ENCODE measurements around the gene CLEC10A. TPM values are rescaled to one million over a fixed set of nuclear protein-coding genes. Genes with fewer than 3 reads are reported as not detected.

Gene CLEC10A
- total RNA-seq, 1 experiment from 2014 or later, result not detected

Other genes with a start within 250 kb of the CLEC10A start
- gene TEKT1, start 248.5 kb downstream of the CLEC10A start, total RNA-seq (2014; rRNA removed; shearing (Covaris generic)), result not detected in 2 replicates
- gene ALOX12, start 84.2 kb downstream of the CLEC10A start, total RNA-seq (2014; rRNA removed; shearing (Covaris generic)), result not detected in 2 replicates
- 97.2 and 103 TPM in 2 replicates for gene RNASEK, start 67.6 kb downstream of the CLEC10A start, total RNA-seq (2014; rRNA removed; shearing (Covaris generic))
- 0.02 TPM in 1 of 2 replicates, not detected in the other for gene BCL6B, start 57.2 kb downstream of the CLEC10A start, total RNA-seq (2014; rRNA removed; shearing (Covaris generic))
- 0.23 and 0.47 TPM in 2 replicates for gene SLC16A13, start 44.2 kb downstream of the CLEC10A start, total RNA-seq (2014; rRNA removed; shearing (Covaris generic))
- not detected in 2 replicates for gene SLC16A11, start 36.2 kb downstream of the CLEC10A start, total RNA-seq (2014; rRNA removed; shearing (Covaris generic))
- gene ASGR2, start 34.6 kb upstream of the CLEC10A start, total RNA-seq (2014; rRNA removed; shearing (Covaris generic)), result not detected in 2 replicates
- gene ASGR1, start 99.1 kb upstream of the CLEC10A start, total RNA-seq (2014; rRNA removed; shearing (Covaris generic)), result 0.79 and 0.84 TPM in 2 replicates
- gene DLG4, start 139.6 kb upstream of the CLEC10A start, total RNA-seq (2014; rRNA removed; shearing (Covaris generic)), result 1.9 and 3.9 TPM in 2 replicates
- gene ACADVL, start 139.7 kb upstream of the CLEC10A start, total RNA-seq (2014; rRNA removed; shearing (Covaris generic)), result 44.6 and 64.2 TPM in 2 replicates
- 33.4 and 39.0 TPM in 2 replicates for gene DVL2, start 154.3 kb upstream of the CLEC10A start, total RNA-seq (2014; rRNA removed; shearing (Covaris generic))
- 28.7 and 30.9 TPM in 2 replicates for gene PHF23, start 159.2 kb upstream of the CLEC10A start, total RNA-seq (2014; rRNA removed; shearing (Covaris generic))
- gene GABARAP, start 162.2 kb upstream of the CLEC10A start, total RNA-seq (2014; rRNA removed; shearing (Covaris generic)), result 139 and 141 TPM in 2 replicates
- gene CTDNEP1, start 171.5 kb upstream of the CLEC10A start, total RNA-seq (2014; rRNA removed; shearing (Covaris generic)), result 36.1 and 36.9 TPM in 2 replicates
- 39.6 and 43.8 TPM in 2 replicates for gene ELP5, start 172.0 kb upstream of the CLEC10A start, total RNA-seq (2014; rRNA removed; shearing (Covaris generic))
- gene CLDN7, start 182.2 kb upstream of the CLEC10A start, total RNA-seq (2014; rRNA removed; shearing (Covaris generic)), result 0.25 and 0.34 TPM in 2 replicates
- gene SLC2A4, start 201.5 kb upstream of the CLEC10A start, total RNA-seq (2014; rRNA removed; shearing (Covaris generic)), result 1.3 and 1.5 TPM in 2 replicates
- gene YBX2, start 214.4 kb upstream of the CLEC10A start, total RNA-seq (2014; rRNA removed; shearing (Covaris generic)), result not detected in 2 replicates
- gene EIF5A, start 227.4 kb upstream of the CLEC10A start, total RNA-seq (2014; rRNA removed; shearing (Covaris generic)), result 339 and 372 TPM in 2 replicates
- 32.2 and 39.7 TPM in 2 replicates for gene GPS2, start 235.1 kb upstream of the CLEC10A start, total RNA-seq (2014; rRNA removed; shearing (Covaris generic))
- gene NEURL4, start 249.1 kb upstream of the CLEC10A start, total RNA-seq (2014; rRNA removed; shearing (Covaris generic)), result 18.7 and 19.7 TPM in 2 replicates